Adrenal gland (tissue), 5 donors: ENCODE data around the gene UCHL3.

Source experiments
- CTCF ChIP-seq, 6 experiments: fragments of 450-650 bp in 4 of 6; fragments of 200-600 bp in 2 of 6; sonication (generic) in 1 of 6; IDR thresholded peaks; 1 replicate in 5 of 6; 2 replicates in 1 of 6; pipeline versions ENCODE4 v1.5.1 to v1.8.0; 2016 to 2021; ENCODE audit warnings: antibody characterized with exemption in 6 of 6, mild to moderate bottlenecking in 2 of 6, moderate library complexity in 1 of 6
- POLR2A ChIP-seq, 2 donors: fragments of 450-650 bp; IDR thresholded peaks; one replicate each; pipeline ENCODE4 v1.6.1; 2017; ENCODE audit warnings: antibody characterized with exemption in 2 of 2, mild to moderate bottlenecking in 2 of 2, moderate library complexity in 1 of 2
- donor health status: DM: no; HTN: no; CAD: no.

GRCh38 chr13:75541287-75541686, 8.3 kb upstream of the UCHL3 start:
- no peak for TF ChIP-seq CTCF (IDR thresholded peaks at IDR 0.05)
- TF ChIP-seq POLR2A (IDR thresholded peaks at IDR 0.05) = no peak
